HG02943 (cell line): Measurements from ENCODE around the gene CCDC57.
"Not testable (repeated sequence)": the region's sequence is repeated elsewhere in the genome, so short reads cannot be mapped to it uniquely, and the experiment has no call there.

ENCODE experiments used
- ATAC-seq: cut with Tn5 transposase; IDR thresholded peaks from one replicate; pipeline ENCODE4 v1.9.1; 2021; ENCODE audit warnings: mild to moderate bottlenecking, low read depth, moderate library complexity; ENCODE audit not compliant: unreplicated experiment

CCDC57 gene

DNA sequence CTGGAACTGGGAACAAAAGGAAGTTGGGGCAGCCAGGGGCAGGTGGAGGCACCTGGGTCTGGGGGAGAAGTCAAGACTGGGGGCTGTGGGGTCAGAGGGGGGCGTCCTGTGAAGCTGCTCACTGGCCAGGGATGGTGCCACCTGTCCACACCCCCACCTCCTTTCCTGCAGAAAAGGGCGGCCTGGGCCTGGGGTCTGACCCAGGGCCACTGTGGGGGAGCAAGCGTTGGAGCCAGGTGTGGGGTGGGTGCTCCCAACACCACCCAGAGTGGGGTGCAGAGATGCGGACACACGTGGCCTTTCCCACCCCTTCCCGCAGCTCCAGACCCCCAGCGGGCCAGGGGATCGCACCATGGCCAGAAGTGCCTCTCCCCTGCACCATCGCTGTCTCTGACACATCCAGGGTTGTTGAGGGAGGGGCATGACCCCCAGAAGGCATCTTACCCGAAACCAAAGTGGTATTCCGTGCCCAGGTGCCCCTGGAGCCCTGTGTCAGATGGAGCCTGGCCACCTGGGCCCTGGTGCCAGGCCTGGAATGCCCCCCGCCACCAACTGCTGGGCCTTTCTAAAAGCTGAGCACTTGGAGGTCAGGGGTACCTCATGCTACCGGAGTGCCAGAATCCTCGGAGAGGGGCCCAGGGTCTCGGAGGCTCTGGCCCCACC is 13.6 kb upstream of the CCDC57 start:
- ATAC-seq, result no peak

DNA sequence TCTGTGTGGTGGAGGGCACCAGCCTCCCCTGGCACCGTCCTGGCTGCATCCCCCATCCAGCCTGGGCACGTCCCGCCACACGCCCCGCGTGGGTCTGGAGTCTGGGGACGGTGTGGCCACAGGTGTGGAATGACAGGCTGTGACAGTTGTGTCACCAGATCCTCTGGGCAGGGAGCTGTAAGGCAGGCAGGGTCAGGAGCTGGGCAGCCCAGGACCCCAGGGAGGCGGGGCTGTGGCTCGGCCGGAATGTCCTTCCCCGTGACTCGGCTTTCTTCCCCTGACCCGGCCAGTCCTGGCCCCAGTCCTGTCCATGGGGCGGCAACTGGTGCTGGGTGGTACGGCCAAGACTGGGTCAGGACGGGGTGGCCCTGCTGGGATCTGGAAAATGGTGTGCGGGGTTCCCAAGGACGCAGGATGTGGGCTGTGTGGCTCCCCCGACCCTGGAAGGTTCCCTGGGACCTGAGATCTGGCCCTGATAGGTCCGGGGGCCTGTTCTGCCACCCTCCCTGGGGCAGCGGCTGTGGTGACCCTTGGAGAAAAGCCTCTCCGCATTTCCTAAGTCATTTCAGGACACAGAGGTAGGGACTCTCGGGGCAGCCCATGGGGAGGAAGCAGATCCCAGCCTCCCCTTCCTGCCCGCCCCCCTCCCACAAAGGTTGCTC is 12.9 kb upstream of the CCDC57 start:
- no peak for ATAC-seq

DNA sequence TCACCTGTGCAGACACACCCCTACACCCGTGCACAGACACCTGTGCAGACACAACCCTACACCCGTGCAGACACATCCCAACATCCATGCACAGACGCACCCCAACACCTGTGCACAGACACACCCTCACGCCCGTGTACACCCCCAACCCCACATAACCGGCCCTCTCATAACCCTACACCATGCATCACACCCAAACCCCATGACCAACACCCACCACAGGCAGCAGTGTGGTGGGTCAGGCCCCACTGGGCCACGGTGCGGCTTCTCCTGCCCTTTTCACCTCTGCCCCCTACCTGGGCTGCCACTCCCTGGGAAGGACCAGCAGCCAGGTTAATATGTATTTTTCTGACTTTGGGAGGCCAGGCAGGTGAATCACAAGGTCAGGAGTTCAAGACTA is 12.0 kb upstream of the CCDC57 start:
- ATAC-seq, result no peak

DNA sequence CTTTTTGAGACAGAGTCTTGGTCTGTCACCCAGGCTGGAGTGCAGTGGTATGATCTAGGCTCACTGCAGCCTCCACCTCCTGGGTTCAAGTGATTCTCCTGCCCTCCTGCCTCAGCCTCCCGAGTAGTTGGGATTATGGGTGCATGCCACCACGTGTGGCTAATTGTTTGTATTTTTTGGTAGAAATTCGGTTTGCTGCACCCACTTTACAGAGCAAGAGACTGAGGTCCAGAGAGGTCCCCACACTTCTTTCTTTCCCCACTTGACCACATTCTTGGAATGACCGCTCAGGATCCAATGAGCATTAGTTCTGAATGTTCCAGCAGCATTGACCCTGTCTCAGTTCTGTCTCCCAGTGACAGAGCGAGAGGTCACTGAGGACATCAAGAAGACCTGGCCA is 10.9 kb upstream of the CCDC57 start:
- no peak for ATAC-seq

DNA sequence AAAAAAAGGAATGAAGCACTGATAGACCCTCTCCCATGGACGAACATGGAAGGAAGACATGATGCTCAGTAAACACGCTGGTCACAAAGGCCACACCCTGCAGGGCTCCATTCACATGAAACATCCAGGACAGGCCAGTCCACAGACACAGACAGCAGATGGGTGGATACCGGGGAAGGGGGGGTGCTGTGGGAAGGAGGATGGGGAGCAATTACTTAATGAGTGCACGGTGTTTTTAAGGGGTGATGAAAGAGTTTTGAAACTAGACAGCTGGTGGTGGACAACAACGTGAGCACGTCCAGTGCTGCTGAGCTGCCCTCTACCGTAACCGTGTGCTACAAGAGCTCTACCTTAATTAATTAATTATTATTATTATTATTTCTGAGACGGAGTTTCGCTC is 10.2 kb upstream of the CCDC57 start:
- no peak for ATAC-seq

DNA sequence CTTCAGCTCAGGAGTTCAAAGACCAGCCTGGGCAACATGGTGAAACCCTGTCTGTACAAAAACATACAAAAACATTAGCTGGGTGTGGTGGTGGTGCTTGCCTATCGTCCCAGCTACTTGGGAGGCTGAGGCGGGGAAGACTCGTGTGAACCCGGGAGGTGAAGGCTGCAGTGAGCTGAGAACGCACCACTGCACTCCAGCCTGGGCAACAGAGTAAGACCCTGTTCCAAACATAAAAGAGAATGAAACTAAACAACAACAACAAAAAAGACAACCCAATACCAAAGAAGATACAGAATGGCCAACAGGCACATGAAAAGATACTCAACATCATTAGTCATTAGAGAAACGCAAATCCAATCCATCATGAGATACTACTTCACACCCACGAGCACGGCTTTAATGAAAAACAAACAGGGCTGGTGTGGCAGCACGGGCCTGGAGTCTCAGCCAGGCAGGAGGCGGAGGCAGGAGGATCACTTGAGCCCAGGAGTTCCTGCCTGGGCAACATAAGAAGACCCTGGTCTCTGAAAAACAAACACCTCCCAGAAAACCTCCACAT is 8.8 kb upstream of the CCDC57 start:
- no peak for ATAC-seq

DNA sequence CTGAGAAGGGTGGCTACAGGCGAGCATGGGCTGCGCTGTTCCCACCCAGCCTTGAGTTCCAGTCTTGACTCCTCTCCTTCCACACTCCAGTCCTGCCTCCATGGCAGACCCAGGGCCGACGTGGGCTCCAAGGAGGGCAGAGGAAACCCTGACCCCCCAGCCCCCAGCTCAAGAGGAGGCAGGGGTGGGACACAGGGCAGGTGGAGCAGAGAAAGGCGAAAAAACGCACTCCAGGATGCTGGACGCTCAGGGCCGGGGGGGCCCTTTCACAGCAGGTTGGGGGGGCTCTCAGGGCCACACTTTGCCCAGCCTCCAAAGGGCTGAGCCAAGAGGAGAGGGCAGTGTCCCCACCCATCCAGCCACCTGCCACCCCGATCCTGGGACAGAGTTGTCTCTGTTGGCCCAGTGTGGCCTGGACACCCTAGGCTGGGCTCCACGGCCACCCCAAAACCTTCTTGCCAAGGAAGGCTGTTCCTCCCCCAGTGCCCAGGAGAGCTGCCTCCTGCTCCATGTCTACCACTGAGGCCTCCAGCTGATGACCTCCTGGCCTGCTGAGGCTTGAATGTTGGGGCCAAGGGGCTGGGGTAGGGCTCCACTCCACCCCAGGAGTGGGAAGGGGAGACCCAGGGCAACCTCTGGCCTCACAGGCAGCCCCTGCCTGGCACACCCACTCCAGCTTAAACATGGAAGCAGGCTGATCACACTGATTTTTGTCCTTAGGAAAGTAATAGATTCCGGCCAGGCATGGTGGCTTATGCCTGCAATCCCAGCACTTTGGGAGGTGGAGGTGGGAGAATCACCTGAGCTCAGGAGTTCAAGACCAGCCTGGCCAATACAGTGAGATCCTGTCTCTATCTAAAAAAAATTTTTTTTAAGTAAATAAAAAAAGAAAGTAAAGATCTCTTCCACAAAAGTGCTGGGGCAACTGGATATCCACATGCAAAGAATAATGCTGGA is 7.4 kb upstream of the CCDC57 start:
- no peak for ATAC-seq

DNA sequence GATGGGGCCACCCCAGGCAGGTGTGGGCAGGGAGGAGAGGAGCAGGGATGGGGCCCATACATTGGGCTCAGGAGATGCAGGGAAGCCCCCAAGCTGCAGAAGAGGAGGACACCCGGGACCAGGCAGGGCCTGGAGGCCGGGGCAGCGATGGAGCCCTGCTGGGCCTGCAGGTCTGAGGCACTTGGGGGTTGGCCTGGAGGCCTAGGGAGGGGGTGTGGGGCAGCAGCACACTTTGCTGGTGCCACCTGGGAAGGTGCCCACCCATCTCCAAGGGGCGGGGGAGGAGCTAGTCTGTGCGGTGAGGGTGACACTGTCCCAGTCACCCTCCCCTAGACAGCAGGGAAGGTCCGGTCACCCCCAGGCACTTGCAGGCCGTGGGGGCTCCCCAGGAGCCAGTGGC is 6.4 kb upstream of the CCDC57 start:
- ATAC-seq, result no peak

DNA sequence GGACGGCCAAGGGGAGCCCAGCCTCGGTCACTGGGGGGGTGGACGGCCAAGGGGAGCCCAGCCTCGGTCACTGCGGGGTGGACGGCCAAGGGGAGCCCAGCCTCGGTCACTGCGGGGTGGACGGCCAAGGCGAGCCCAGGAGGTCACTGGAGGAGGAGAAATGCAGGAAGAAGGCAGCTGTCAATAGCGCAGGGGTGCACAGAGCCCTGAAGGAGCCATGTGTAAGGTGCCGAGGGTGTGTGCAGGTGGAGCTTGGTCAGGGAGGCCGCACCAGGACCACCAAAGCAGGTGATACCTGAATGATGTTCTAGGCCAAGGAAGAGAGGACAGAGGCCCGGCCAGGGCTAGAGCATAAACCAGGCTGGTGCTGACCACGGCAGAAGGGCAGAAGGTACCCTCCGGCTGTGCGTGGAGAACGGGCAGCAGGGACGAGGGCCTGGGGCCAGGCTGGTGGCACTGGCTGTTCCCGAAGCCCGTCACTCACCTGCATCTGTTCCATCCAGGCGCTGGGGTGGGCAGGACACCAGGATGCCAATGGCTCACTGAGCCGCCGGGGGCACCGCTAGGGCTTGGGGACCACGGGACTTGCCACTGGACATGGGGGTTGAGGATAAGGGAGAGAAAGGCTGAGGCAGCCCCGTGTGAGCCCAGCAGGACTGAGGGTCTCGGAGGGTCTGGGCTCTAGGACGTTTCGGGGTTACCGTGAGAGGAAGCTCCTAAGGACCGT is 5.9 kb upstream of the CCDC57 start:
- no peak for ATAC-seq

DNA sequence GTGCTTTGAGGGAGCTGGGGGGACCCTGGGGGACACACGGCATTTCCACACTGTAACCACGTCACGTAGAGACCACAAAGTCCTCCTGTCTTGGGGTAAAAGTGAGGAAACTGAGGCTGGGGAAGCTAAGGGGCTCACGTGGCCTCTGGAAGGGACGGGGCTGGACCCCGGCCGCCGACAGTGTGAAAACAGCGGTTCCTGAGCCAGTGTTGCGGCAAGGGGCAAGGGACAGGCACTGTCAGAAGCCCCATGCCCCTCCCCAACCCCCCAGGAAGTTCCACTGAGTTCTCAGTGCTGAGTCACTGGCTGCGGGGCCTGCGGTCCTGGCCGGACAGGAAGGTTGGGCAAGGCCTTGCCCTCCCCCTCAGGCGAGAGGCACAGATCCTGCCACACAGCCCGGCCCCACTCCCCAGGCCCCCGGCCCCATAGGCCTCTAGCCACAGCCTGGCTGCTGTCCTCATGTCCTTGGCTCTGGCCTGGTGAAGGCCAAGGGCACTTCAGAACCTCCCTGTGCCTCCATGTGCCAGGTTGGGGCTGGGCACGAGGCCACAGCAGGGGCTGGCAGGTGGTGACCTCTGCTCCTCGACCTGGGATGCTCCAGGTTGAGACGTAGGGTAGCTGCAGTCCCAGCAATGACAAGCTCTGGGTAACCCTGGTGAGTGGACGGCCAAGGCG is 5.0 kb upstream of the CCDC57 start:
- no peak for ATAC-seq

DNA sequence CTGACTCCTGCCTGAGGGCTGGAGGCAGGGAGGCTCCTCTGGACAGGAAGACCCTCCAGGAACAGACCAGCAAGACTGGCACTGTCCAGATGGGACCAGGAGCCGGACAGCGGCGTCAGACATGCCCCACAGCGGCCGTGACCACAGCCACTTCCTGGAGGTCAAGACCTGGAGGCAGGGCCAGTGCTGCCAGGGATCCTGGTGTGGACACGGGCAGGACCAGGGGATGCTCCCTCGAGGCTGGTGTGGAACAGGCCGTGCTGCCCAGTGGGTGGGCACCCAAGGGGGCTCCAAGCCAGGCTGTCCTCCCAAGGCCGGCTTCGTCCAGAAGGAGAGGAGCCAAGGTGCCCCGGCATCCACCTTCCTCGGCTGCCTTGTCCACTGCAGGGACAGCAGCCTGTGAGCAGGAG is 4.5 kb upstream of the CCDC57 start:
- no peak for ATAC-seq

DNA sequence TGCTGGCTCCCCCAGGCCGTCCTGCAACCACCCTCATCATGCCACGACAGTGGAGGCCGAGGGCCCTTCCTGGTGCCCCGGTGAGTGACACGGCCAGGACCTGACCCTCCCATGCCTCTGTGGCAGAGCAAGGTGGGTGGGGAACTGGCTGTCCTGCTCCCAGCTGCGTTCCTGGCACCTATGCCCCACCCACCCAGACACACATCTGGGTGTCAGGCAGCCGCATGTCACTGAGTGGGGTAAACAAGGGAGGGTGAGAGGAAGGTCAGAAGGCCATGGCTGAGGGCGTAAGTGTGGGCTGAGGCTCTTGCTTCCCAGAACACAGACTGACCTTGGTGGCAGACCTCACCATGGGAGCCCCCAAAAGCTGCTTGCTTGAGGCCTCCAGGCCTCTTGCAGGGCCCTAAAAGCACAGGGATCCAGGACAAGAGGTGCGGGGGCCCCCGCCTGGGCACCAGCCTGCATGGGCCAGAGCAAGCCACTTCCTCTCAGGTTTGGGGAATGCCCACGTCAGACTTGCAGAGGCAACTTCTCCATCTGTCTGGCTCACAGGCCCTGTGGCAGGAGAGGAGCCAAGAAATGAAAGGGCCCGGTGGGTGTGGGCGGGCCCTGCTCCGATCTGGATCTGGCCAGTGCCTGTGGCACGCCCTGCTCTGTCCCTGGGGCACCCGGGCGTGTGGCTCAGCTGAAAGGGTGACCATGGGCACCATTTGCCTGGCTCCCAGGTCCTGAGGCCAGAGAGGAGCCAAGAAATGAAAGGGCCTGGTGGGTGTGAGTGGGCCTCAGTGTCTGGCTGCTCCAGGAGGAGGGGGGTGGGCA is 3.9 kb upstream of the CCDC57 start:
- ATAC-seq, result no peak

DNA sequence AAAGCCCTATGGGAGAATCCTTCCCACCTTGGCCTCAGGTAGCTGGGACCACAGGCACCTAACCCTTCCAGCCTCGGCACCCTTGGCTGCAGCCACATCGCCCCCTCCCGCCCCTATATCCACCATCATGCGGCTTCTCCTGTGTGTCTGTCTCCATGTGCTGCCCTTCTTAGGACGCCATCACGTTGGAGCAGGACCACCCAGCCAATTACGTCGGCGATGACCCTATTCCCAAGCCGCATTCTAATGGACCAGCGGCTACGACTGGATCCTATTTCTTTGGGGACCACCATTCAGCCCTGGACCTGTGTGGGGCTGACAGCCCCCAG is 3.3 kb upstream of the CCDC57 start:
- ATAC-seq, result no peak

DNA sequence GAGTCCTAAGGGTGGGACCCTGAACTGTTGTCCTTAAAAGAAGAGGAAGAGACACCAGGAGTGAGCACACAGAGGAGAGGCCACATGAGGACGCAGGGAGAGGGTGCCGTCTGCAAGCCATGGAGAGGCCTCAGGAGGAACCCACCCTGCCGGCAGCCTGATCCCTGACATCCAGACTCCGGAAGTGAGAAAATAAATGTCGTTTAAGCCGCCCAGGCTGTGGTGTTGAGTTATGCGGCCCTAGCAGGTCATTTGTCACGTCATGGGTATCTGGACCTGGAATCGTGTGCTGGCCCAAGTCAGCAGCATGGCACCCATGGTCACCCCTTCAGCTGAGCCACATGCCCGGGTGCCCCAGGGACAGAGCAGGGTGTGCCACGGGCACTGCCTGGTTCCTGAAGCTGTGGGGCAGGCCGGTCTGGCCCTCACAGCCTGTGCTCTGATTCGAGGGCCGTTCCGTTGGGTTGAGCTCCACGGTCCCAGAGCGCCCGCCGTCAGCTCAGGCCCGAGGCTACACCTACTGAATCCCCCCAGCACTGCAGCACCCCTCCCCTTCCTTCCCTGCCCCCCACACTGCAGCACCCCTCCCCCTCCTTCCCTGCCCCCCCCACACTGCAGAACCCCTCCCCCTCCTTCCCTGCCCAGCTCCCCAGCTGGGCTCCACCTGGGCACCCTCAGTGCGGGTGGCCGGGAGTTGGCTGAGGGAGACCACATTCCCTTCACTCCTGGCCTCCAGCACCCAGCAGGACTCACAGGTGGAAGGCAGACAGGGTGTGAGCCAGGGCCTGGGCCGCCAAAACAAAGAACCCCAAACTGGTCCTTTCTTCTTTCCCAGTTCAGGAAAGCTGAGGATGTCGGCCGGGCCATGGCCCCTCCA is 2.7 kb upstream of the CCDC57 start:
- ATAC-seq, result no peak

DNA sequence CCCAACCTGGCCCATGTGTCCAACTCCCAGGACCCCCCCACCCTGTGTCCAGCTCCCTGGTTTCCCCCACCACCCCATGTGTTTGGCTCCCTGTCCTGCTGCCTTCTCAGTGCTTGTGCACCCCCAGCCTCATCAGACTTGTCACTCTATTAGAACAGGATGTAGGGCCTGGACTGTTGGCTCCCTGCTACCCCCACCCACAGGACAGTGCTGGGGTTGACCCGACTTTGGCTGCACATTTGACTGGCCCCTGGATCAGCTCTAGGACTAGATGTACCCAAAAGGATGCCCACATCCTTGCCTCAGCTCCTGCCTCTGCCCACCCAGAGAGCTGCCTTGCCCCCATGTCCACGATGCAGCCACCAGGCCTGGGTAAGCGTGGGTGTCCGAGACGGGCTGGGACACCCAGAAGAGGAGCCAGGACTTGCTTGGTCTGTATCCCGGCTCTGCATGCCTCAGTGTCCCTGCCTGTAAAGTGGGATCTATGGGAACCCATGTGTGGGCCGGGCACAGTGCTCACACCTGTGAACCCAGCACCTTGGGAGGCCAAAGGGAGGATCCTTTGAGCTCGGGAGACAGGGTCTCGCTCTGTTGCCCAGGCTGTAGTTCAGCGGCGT is 1.5 kb upstream of the CCDC57 start:
- no peak for ATAC-seq

DNA sequence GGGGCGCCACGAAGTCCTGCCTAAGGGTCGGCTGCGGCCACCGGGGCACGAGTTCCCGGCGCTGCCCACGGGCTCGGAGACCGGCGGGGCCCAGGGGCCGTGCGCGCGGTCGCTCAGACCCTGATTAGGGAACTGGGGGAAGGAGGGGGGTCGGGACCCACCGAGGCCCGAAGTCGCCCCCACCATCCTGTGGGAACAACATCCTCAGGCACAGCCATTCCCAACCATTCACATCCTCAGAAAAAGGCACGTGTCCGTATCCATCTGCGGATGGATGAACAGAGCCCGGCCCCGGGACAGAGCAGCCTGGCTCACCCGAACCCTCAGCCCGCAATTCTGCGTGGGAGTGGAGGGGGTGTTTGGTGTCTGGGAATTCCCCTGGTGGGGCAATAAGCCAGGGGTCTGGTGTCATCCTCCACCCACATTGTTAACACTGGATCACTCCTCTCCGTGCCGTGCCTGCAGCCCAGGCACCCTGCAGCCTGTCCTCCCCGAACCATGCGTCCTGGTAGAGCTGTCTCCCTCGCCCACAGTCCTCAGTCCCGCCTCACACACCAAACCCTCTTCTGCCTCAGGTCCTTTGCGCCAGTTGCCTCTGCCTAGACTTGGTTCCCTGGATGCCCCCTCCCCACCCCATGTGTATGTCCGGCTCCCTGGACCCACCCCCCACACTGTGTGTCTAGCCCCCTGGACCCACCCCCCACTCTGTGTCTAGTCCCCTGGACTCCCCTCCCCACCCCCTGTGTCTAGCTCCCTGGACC is 789 bp upstream of the CCDC57 start:
- ATAC-seq, result no peak

DNA sequence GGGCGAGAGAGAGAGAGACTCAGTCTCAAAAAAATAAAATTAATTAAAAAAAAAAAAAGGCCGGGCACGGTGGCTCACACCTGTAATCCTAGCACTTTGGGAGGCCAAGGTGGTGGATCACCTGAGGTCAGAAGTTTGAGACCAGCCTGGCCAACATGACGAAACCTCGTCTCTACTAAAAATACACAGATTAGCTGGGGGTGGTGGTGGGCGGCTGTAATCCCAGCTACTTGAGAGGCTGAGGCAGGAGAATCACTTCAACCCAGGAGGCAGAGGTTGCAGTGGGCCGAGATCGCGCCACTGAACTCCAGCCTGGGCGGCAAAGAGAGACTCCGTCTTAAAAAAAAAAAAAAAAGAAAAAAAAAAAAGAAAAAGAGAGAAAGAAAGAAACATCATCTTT is 2.0 kb downstream of the CCDC57 start:
- ATAC-seq, result not testable (repeated sequence)
